CD4-positive, CD25-positive, alpha-beta regulatory T cell (primary cell): ENCODE measurements around the gene ZNF44. TPM values are rescaled to one million over a fixed set of nuclear protein-coding genes. Genes with fewer than 3 reads are reported as not detected.

ENCODE experiments used
- ATAC-seq, 2 donors: fragments of 150-1000 bp; cut with Tn5 transposase; one replicate each; pipeline ENCODE4 v1.10.0; 2021; ENCODE audit warnings: low read depth in 2 of 2, moderate number of reproducible peaks in 2 of 2, moderate library complexity in 1 of 2
- DNase-seq, 3 donors: peaks; one replicate each; pipeline versions ENCODE4 v3.0.0 to v3.0.0-alpha.2; 2012 to 2022; ENCODE audit warnings: mixed read lengths in 1 of 3
- H3K27ac ChIP-seq: one replicate; pipeline ENCODE4 v1.7.0; 2013; ENCODE audit warnings: mild to moderate bottlenecking, low read length; ENCODE audit not compliant: insufficient read depth, poor library complexity, severe bottlenecking
- H3K27me3 ChIP-seq: one replicate; pipeline ENCODE4 v1.7.0; 2013; ENCODE audit warnings: low read length; ENCODE audit not compliant: control insufficient read depth, insufficient read depth
- H3K36me3 ChIP-seq: one replicate; pipeline ENCODE4 v1.7.0; 2013; ENCODE audit warnings: mild to moderate bottlenecking, low read length, moderate library complexity; ENCODE audit not compliant: control insufficient read depth, insufficient read depth
- H3K4me1 ChIP-seq: 2 replicates; pipeline ENCODE4 v1.7.0; 2013; ENCODE audit warnings: mild to moderate bottlenecking, low read length; ENCODE audit not compliant: insufficient read depth, control insufficient read depth, poor library complexity, severe bottlenecking
- H3K4me3 ChIP-seq: one replicate; pipeline ENCODE4 v1.7.0; 2013; ENCODE audit warnings: low read depth, mild to moderate bottlenecking, low read length, moderate library complexity
- H3K9me3 ChIP-seq, 2 experiments: 1 replicate in 1 of 2; 2 replicates in 1 of 2; pipeline ENCODE4 v1.7.0; 2013; ENCODE audit warnings: low read length in 2 of 2, mild to moderate bottlenecking in 1 of 2, moderate library complexity in 1 of 2; ENCODE audit not compliant: control insufficient read depth in 2 of 2
- H3K27ac Mint-ChIP-seq, 3 donors: one replicate each; pipeline ENCODE4 v1.8.0; 2020 to 2022; ENCODE audit warnings: mild to moderate bottlenecking in 3 of 3, mixed read lengths in 3 of 3, moderate library complexity in 2 of 3
- H3K27me3 Mint-ChIP-seq: one replicate; pipeline ENCODE4 v1.8.0; 2022; ENCODE audit warnings: mild to moderate bottlenecking, mixed read lengths
- H3K36me3 Mint-ChIP-seq: one replicate; pipeline ENCODE4 v1.8.0; 2020; ENCODE audit warnings: mixed read lengths
- H3K4me1 Mint-ChIP-seq, 4 donors: one replicate each; pipeline ENCODE4 v1.8.0; 2020 to 2022; ENCODE audit warnings: mixed read lengths in 4 of 4, mild to moderate bottlenecking in 1 of 4
- H3K4me3 Mint-ChIP-seq, 4 donors: one replicate each; pipeline ENCODE4 v1.8.0; 2020 to 2022; ENCODE audit warnings: mild to moderate bottlenecking in 4 of 4, mixed read lengths in 4 of 4, moderate library complexity in 3 of 4
- H3K9me3 Mint-ChIP-seq, 7 donors: one replicate each; pipeline ENCODE4 v1.8.0; 2020 to 2022; ENCODE audit warnings: mixed read lengths in 7 of 7, mild to moderate bottlenecking in 3 of 7, moderate library complexity in 2 of 7
- polyA plus RNA-seq, 4 donors: library from polyadenylated mRNA; unstranded; fragments of 300-500 nt; fragmentation: Illumina TruSeq; gene quantifications; one replicate each; pipeline ENCODE4 v1.2.3, GENCODE V29; 2021
- total RNA-seq: library from RNA; stranded (reverse); gene quantifications from one replicate; pipeline ENCODE4 v1.2.3, GENCODE V29; 2022

The ZNF44 gene
- total RNA-seq (22.9 TPM), polyA plus RNA-seq (10 to 100 TPM; 22.5 to 27.0 (median 24.3) TPM)

GRCh38 chr19:12294249-12295158 lies at the start of gene ZNF44:
TSS of gene ZNF44 (minus strand) at chr19:12294883. CDS start at chr19:12294694, 189 bp downstream.
- peak; percentile 98 for ATAC-seq
- peaks cover 0 to 48% (median 26%) of the 10 kb centered on the region in 4 donors for H3K4me1 Mint-ChIP-seq
- peak within 1 kb of the TSS; percentile 84 for H3K27ac ChIP-seq

DNA sequence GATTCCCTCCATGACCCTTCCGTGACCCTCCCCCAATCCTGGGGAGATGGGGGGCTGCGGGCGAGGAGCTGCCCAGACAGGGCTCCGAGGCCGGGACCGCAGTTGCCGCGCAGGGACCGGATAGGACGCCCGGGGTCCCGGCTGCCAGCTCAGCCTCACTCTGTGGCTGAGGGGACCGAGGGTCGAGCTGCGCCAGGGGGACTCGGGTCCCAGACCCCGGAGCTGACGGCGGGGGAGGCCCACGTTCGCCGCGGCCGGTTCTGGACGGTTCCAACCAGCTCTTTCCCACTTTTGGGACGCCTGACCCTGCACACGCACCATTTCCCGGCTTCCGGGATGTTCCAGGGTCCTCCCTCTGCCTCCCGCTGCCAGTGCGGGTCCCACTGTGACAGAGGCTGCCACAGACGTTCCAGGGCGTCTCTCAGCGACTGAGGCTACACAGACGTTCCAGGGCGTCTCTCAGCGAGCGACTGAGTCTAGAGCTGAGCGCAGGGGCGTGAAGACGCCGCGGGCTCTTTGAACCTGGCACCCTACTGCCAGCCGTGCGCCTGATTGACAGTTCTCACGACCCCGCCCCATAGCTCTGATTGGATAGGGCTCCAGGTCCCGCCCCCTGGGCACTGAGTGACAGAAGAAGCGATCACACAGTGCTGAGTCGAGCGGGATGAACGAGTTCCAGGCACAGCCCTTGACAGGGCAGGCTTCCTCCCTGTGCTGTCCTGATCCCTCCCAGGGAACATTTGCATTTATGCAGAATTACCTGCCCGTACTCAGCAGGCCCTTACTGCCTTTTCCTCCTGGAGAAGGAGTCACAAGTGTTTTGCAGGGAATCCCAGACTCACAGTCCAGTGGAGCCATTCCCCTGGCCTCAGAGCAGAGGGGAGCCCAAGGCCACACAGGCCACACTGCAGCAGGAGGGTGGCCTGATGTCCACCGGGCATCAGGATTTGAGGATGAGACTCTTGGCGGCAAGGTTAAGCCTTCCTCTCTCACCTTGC lies 38.8 kb upstream of the ZNF44 start, which contains the start of gene ZNF563:
TSS of gene ZNF563 (minus strand) at position 472 of the 998 bp plus-strand sequence. CDS start at position 321, 151 bp downstream.
- Histone ChIP-seq H3K27ac (peak within 1 kb of the TSS; percentile 86), H3K9me3 (no peaks in the 10 kb centered on the region), H3K36me3 (no peaks in the 10 kb centered on the region), H3K27me3 (no peaks in the 10 kb centered on the region), H3K4me1 (peaks cover 23% of the 10 kb centered on the region), H3K4me3 (peak within 1 kb of the TSS; percentile 93)
- DNase-seq: peak; percentile 88 to 98 (median 96)
- peaks cover 22 to 48% (median 36%) of the 10 kb centered on the region in 4 donors for H3K4me1 Mint-ChIP-seq
- no peaks in the 10 kb centered on the region for H3K9me3 Mint-ChIP-seq
- H3K27me3 Mint-ChIP-seq: peaks cover 5% of the 10 kb centered on the region
- no peaks in the 10 kb centered on the region for H3K36me3 Mint-ChIP-seq
- peak within 1 kb of the TSS; percentile 96 to 99 (median 98) for H3K27ac Mint-ChIP-seq
- peak; percentile 98 to 99 for ATAC-seq
- H3K4me3 Mint-ChIP-seq: peak within 1 kb of the TSS; percentile 94 to 99 (median 96)

More at GRCh38 chr19:12294249-12295158, at the start of gene ZNF44:
- DNase-seq: peak; percentile 89 to 98 (median 93)
- peak within 1 kb of the TSS; percentile 97 to 98 (median 98) for H3K27ac Mint-ChIP-seq
- H3K9me3 Mint-ChIP-seq: peaks cover 0 to 8% (median 2%) of the 10 kb centered on the region in 7 donors
- Histone ChIP-seq H3K4me3 (peak within 1 kb of the TSS; percentile 77), H3K36me3 (no peaks in the 10 kb centered on the region), H3K9me3 (no peaks in the 10 kb centered on the region), H3K27me3 (no peaks in the 10 kb centered on the region), H3K4me1 (peaks cover 36% of the 10 kb centered on the region)
- H3K27me3 Mint-ChIP-seq: no peaks in the 10 kb centered on the region
- peaks cover 12% of the 10 kb centered on the region for H3K36me3 Mint-ChIP-seq
- peak within 1 kb of the TSS; percentile 96 to 100 (median 100) for H3K4me3 Mint-ChIP-seq

GRCh38 chr19:12331211-12331941 lies 36.7 kb upstream of the ZNF44 start:
- H3K4me3 ChIP-seq: peak overlapping the region; percentile 93
- no peaks in the 10 kb centered on the region for H3K36me3 ChIP-seq
- peak overlapping the region; percentile 86 for H3K27ac ChIP-seq
- Mint-ChIP-seq H3K27me3 (peaks cover 5% of the 10 kb centered on the region), H3K9me3 (peaks cover 0 to 4% (median 0%) of the 10 kb centered on the region in 7 donors), H3K4me3 (peak overlapping the region; percentile 94 to 99 (median 96)), H3K27ac (peak overlapping the region; percentile 88 to 96 (median 96)), H3K36me3 (peaks cover 4% of the 10 kb centered on the region), H3K4me1 (peaks cover 31 to 55% (median 49%) of the 10 kb centered on the region in 4 donors)
- DNase-seq: peak; percentile 18 to 44 (median 29)
- H3K9me3 ChIP-seq: peaks cover 0 to 3% of the 10 kb centered on the region in 2 experiments
- peaks cover 23% of the 10 kb centered on the region for H3K4me1 ChIP-seq
- no peaks in the 10 kb centered on the region for H3K27me3 ChIP-seq
- no peak for ATAC-seq

GRCh38 chr19:12330340-12330739 lies 35.7 kb upstream of the ZNF44 start:
- peaks cover 5% of the 10 kb centered on the region for H3K27me3 Mint-ChIP-seq
- peaks cover 0 to 8% (median 0%) of the 10 kb centered on the region in 7 donors for H3K9me3 Mint-ChIP-seq
- DNase-seq: no peak
- H3K4me1 ChIP-seq: peaks cover 23% of the 10 kb centered on the region
- H3K9me3 ChIP-seq: peaks cover 0 to 3% of the 10 kb centered on the region in 2 experiments
- H3K27ac Mint-ChIP-seq: peak overlapping the region in 2 of 3 donors; percentile 89 to 96
- peaks cover 31 to 65% (median 51%) of the 10 kb centered on the region in 4 donors for H3K4me1 Mint-ChIP-seq
- ATAC-seq: no peak
- H3K36me3 ChIP-seq: no peaks in the 10 kb centered on the region
- peaks cover 9% of the 10 kb centered on the region for H3K36me3 Mint-ChIP-seq
- peak overlapping the region; percentile 30 for H3K4me3 ChIP-seq
- H3K27ac ChIP-seq: no peak overlapping the region
- peak overlapping the region in 2 of 4 donors; percentile 79 to 95 for H3K4me3 Mint-ChIP-seq
- H3K27me3 ChIP-seq: no peaks in the 10 kb centered on the region

GRCh38 chr19:12325690-12326089 lies 31.0 kb upstream of the ZNF44 start:
- H3K4me3 Mint-ChIP-seq: peak overlapping the region in 1 of 4 donors; percentile 19
- H3K4me1 Mint-ChIP-seq: peaks cover 16 to 42% (median 26%) of the 10 kb centered on the region in 4 donors
- peaks cover 32% of the 10 kb centered on the region for H3K36me3 Mint-ChIP-seq
- ATAC-seq: no peak
- DNase-seq: no peak
- H3K27ac Mint-ChIP-seq: peak overlapping the region in 1 of 3 donors; percentile 82
- Histone ChIP-seq H3K27ac (no peak overlapping the region), H3K36me3 (peaks cover 27% of the 10 kb centered on the region), H3K4me3 (no peak overlapping the region), H3K27me3 (no peaks in the 10 kb centered on the region), H3K9me3 (peaks cover 15 to 20% of the 10 kb centered on the region in 2 experiments), H3K4me1 (peaks cover 2% of the 10 kb centered on the region)
- peaks cover 0 to 17% (median 7%) of the 10 kb centered on the region in 7 donors for H3K9me3 Mint-ChIP-seq
- H3K27me3 Mint-ChIP-seq: no peaks in the 10 kb centered on the region

GRCh38 chr19:12318782-12319413 lies 24.2 kb upstream of the ZNF44 start:
- Mint-ChIP-seq H3K36me3 (peaks cover 60% of the 10 kb centered on the region), H3K4me3 (no peak overlapping the region), H3K9me3 (peaks cover 4 to 44% (median 22%) of the 10 kb centered on the region in 7 donors), H3K27ac (no peak overlapping the region), H3K27me3 (no peaks in the 10 kb centered on the region), H3K4me1 (peaks cover 0 to 5% (median 4%) of the 10 kb centered on the region in 4 donors)
- no peak for DNase-seq
- Histone ChIP-seq H3K27me3 (no peaks in the 10 kb centered on the region), H3K27ac (no peak overlapping the region), H3K36me3 (peaks cover 52% of the 10 kb centered on the region), H3K9me3 (peaks cover 47 to 65% of the 10 kb centered on the region in 2 experiments), H3K4me3 (no peak overlapping the region), H3K4me1 (no peaks in the 10 kb centered on the region)
- ATAC-seq: no peak
